GM23248 (cell line): ENCODE measurements around the gene SLC35G6. TPM values are rescaled to one million over a fixed set of nuclear protein-coding genes. Genes with fewer than 3 reads are reported as not detected.

ENCODE experiments used
- DNase-seq: peaks from one replicate; pipeline ENCODE4 v3.0.0-alpha.2; 2015
- H2AFZ ChIP-seq: fragments of 200-600 bp; sonication (generic); 2 replicates; pipeline ENCODE4 v1.6.1; 2016; ENCODE audit warnings: antibody characterized with exemption
- H3F3A ChIP-seq: fragments of 200-600 bp; sonication (generic); 2 replicates; pipeline ENCODE4 v1.6.1; 2016; ENCODE audit warnings: mild to moderate bottlenecking, antibody characterized with exemption, mixed run types; ENCODE audit not compliant: insufficient read depth
- H3K27ac ChIP-seq: fragments of 200-600 bp; sonication (generic); 2 replicates; pipeline ENCODE4 v1.5.1; 2016; ENCODE audit warnings: mild to moderate bottlenecking
- H3K27me3 ChIP-seq: fragments of 200-600 bp; sonication (generic); replicated peaks from 2 replicates; pipeline ENCODE4 v1.6.1; 2016; ENCODE audit warnings: mild to moderate bottlenecking; ENCODE audit not compliant: insufficient read depth
- H3K36me3 ChIP-seq: fragments of 200-600 bp; sonication (generic); 2 replicates; pipeline ENCODE4 v1.6.1; 2016; ENCODE audit warnings: low read depth, mild to moderate bottlenecking
- H3K4me1 ChIP-seq: fragments of 200-600 bp; sonication (generic); 2 replicates; pipeline ENCODE4 v1.6.1; 2016; ENCODE audit warnings: mild to moderate bottlenecking; ENCODE audit not compliant: insufficient read depth
- H3K4me2 ChIP-seq: fragments of 200-600 bp; sonication (generic); one replicate; pipeline ENCODE4 v1.6.1; 2016; ENCODE audit warnings: mild to moderate bottlenecking; ENCODE audit not compliant: unreplicated experiment
- H3K4me3 ChIP-seq: fragments of 200-600 bp; sonication (generic); 2 replicates; pipeline ENCODE4 v1.5.1; 2016; ENCODE audit warnings: mild to moderate bottlenecking
- H3K79me2 ChIP-seq: fragments of 200-600 bp; sonication (generic); 2 replicates; pipeline ENCODE4 v1.6.1; 2016; ENCODE audit warnings: mild to moderate bottlenecking; ENCODE audit not compliant: insufficient read depth
- H3K9ac ChIP-seq: fragments of 200-600 bp; sonication (generic); 2 replicates; pipeline ENCODE4 v1.6.1; 2016; ENCODE audit warnings: mild to moderate bottlenecking
- H3K9me2 ChIP-seq: fragments of 200-600 bp; sonication (generic); 2 replicates; pipeline ENCODE4 v1.6.1; 2016; ENCODE audit warnings: mixed run types, mild to moderate bottlenecking, moderate library complexity; ENCODE audit not compliant: insufficient read depth
- H3K9me3 ChIP-seq: fragments of 200-600 bp; sonication (generic); one replicate; pipeline ENCODE4 v1.6.1; 2017; ENCODE audit warnings: low read depth
- H4K20me1 ChIP-seq: fragments of 200-600 bp; sonication (generic); 2 replicates; pipeline ENCODE4 v1.6.0; 2016; ENCODE audit not compliant: insufficient read depth
- EZH2 ChIP-seq: fragments of 200-600 bp; sonication (generic); IDR thresholded peaks from 2 replicates; pipeline ENCODE4 v1.6.1; 2018; ENCODE audit warnings: antibody characterized with exemption, mild to moderate bottlenecking; ENCODE audit not compliant: insufficient read depth, poor library complexity, severe bottlenecking
- EZH2phosphoT487 ChIP-seq: fragments of 200-600 bp; sonication (generic); IDR thresholded peaks from 2 replicates; pipeline ENCODE4 v1.6.1; 2018; ENCODE audit warnings: antibody characterized with exemption, moderate library complexity, mild to moderate bottlenecking, low read depth; ENCODE audit not compliant: insufficient read depth
- WGBS, 2 experiments: methylation state at CpG; one replicate each; pipeline ENCODE4 v1.1.6; 2015 to 2017; ENCODE audit warnings: low lambda C conversion rate in 2 of 2, low coverage in 1 of 2; ENCODE audit errors: missing lambda C conversion rate in 2 of 2; 5-methylcytosine and 5-hydroxymethylcytosine counted together
- in situ Hi-C: fragments of 300-500 bp; cut with MboI; formaldehyde crosslinking; loops from 2 replicates; pipeline ENCODE4 v1.15.0; 2020
- polyA plus RNA-seq: library from polyadenylated mRNA; unstranded; fragments of >200 nt; fragmentation: Nextera tagmentation; extraction: Ambion mirVana; gene quantifications from 2 replicates; pipeline ENCODE4 v1.2.1, GENCODE V29; 2016
- total RNA-seq: library from RNA; depleted of rRNA; stranded (reverse); fragments of >200 nt; shearing (Covaris generic); gene quantifications from 2 replicates; pipeline ENCODE4 v1.2.3, GENCODE V29; 2014

Gene SLC35G6
- total and polyA plus RNA-seq, 2 experiments from 2014 or later = 0.14 TPM; not detected in 1

DNA sequence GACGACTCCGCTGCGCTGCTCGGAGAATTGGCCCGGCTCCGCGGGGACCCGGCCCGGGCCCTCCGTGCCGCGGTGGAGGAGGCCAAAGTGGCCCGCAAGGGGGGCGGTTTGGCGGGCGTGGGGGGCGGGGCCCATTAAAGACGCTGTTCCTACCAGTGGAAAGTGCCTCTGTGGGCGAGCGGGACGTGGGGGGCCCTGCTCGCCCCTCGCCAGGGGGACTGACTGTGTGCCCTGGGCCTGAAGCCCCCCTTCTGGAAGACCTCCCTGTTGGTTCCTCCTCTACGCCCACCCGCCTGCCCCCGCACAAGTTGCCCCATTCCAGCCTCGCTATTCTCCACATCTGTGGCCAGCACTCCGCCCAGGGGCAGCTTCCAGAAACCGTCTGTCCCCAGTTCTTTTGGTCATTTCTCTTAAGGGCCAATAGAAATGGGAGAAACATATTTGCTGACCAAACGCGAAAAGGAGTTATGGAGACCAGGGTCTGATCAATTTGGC is 43.8 kb upstream of the SLC35G6 start:
- 14 to 19% methylated on average over 17 to 22 of the region's 31 CpGs for WGBS, 2 experiments
- Histone ChIP-seq H3F3A (no peaks in the 10 kb centered on the region), H3K4me3 (peak overlapping the region; percentile 79), H3K9ac (no peak overlapping the region), H3K9me2 (no peaks in the 10 kb centered on the region), H3K4me2 (peak overlapping the region; percentile 48), H4K20me1 (no peaks in the 10 kb centered on the region), H2AFZ (no peak overlapping the region; the same call in none of the 2 replicates), H3K9me3 (no peaks in the 10 kb centered on the region), H3K27ac (no peak overlapping the region), H3K36me3 (no peaks in the 10 kb centered on the region), H3K4me1 (peaks cover 11% of the 10 kb centered on the region), H3K27me3 (peaks cover 32% of the 10 kb centered on the region; the same call in 1 of the 2 replicates), H3K79me2 (no peaks in the 10 kb centered on the region)
- TF ChIP-seq EZH2phosphoT487 (no peak), EZH2 (no peak)
- in situ Hi-C loops = no loop called here
- no peak for DNase-seq

DNA sequence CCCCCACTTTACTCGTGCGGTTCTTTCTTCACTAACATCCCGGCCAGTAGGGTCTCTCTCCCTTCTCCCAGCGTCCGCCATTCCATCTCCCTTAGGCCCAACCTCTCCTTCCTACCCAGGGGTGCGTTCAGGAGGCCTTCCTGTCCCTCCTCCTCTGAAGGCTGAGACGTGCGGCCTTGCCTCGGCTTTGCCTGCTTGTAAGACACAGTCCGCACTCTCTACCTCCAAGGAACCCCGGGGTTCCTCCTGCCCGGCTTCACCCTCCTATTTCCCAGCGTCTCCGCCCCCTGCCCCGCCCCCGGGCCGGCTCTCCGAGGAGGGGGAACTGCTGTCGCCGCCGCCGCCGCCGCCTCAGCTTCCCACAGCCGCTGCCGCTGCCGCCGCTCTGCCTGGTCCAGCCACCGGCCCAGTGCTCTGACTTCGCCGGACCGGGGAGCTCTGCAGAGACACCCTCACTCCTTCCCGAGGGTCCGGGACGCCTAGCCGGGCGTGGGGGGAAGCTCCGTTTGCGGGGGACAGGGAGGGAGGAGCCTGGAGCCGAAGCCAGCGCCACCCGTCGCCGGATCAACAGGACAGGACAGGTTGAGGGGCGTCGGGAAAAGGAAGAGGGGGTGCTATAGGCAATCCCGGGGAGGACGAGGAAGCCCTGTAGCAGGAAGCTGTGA is 43.2 kb upstream of the SLC35G6 start:
- H3F3A ChIP-seq = no peaks in the 10 kb centered on the region
- H2AFZ ChIP-seq = no peak overlapping the region
- in situ Hi-C loops = no loop called here
- no peak overlapping the region for H3K4me3 ChIP-seq
- no peaks in the 10 kb centered on the region for H3K79me2 ChIP-seq
- no peaks in the 10 kb centered on the region for H3K9me3 ChIP-seq
- peaks cover 11% of the 10 kb centered on the region for H3K4me1 ChIP-seq
- H3K27me3 ChIP-seq = peaks cover 32% of the 10 kb centered on the region; the same call in 1 of the 2 replicates
- no peak overlapping the region for H3K27ac ChIP-seq
- DNase-seq = peak; percentile 40
- WGBS, 2 experiments = 12 to 20% methylated on average over 25 to 46 of the region's 48 CpGs
- peak overlapping the region; percentile 25 for H3K4me2 ChIP-seq
- H3K9ac ChIP-seq = no peak overlapping the region
- H3K9me2 ChIP-seq = no peaks in the 10 kb centered on the region
- no peaks in the 10 kb centered on the region for H4K20me1 ChIP-seq
- TF ChIP-seq EZH2phosphoT487 = no peak; the same call in 1 of the 2 replicates
- TF ChIP-seq EZH2 = no peak
- no peaks in the 10 kb centered on the region for H3K36me3 ChIP-seq

DNA sequence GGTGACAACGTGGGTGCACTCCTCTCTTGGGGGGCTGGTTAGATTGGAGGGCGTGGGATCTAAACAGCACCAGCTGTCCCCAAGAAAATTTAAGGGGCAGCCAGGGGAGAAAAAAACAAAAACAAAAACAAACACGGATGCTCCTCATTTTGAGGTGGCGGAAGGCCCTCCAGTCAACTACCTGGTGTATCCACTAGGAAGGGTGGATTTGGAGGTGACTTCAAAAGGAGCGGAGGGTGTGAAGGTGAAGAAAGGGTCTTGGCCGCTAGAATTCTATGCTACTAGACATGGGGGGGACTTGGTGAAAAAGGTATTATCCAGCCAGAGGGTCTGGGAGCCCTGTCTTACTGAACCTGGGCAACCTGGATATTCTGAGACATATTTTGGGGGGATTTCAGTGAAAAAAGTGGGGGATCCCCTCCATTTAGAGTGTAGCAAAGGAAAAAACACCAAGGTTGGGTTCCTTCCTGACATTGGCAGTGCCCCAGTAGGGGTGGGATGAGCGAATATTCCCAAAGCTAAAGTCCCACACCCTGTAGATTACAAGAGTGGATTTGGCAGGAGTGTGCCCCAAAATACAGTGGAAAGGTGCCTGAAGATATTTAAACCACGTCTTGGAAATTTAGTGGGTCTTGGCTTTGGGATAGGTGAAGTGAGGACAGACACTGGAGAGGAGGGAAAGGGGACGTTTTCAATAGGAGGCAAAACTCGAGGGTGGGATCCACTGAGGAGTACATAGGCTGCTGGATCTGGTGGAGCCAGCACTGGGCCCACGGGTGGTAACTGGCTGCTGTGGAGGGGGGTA is 42.4 kb upstream of the SLC35G6 start:
- peaks cover 12% of the 10 kb centered on the region for H3K4me1 ChIP-seq
- H3K27ac ChIP-seq = no peak overlapping the region
- TF ChIP-seq EZH2phosphoT487 = no peak
- peak; percentile 67 for TF ChIP-seq EZH2
- H3K27me3 ChIP-seq = peaks cover 32% of the 10 kb centered on the region; the same call in 1 of the 2 replicates
- H3K4me2 ChIP-seq = no peak overlapping the region
- H3K9me3 ChIP-seq = no peaks in the 10 kb centered on the region
- H3K36me3 ChIP-seq = no peaks in the 10 kb centered on the region
- H3K4me3 ChIP-seq = no peak overlapping the region
- WGBS, 2 experiments = 52 to 57% methylated on average over 11 of the region's 11 CpGs
- H3K9me2 ChIP-seq = no peaks in the 10 kb centered on the region
- DNase-seq = no peak
- H3K79me2 ChIP-seq = no peaks in the 10 kb centered on the region
- no peaks in the 10 kb centered on the region for H4K20me1 ChIP-seq
- peaks cover 4% of the 10 kb centered on the region; the same call in 1 of the 2 replicates for H3F3A ChIP-seq
- no peak overlapping the region for H2AFZ ChIP-seq
- in situ Hi-C loops = no loop called here
- H3K9ac ChIP-seq = no peak overlapping the region

DNA sequence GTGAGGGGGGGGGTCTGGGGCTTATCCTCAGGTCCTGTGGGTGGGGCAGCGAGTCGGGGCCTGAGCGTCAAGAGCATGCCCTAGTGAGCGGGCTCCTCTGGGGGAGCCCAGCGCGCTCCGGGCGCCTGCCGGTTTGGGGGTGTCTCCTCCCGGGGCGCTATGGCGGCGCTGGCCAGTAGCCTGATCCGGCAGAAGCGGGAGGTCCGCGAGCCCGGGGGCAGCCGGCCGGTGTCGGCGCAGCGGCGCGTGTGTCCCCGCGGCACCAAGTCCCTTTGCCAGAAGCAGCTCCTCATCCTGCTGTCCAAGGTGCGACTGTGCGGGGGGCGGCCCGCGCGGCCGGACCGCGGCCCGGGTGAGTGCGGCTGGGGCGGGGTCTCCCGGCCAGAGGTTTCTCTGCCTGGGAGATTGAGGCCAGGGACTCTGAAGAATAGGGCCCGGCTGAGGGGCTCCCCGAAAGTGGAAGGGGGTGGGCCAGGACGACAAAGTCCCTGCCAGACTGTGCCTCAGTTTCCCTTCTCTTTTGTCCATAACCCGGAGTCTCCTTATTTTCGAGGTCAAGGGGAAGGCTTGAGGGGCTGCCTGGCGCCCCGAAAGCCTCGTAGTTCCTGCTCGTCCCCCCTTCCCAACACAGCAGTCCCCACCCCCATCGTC is 41.7 kb upstream of the SLC35G6 start, which contains the start of gene FGF11:
FGF11 (plus strand) TSS at position 51 of the 651 bp plus-strand sequence; CDS start at position 160, 109 bp downstream.
- H3K9ac ChIP-seq = no peak within 1 kb of the TSS
- no peaks in the 10 kb centered on the region for H4K20me1 ChIP-seq
- DNase-seq = peak; percentile 19
- 3 to 8% methylated on average over 31 to 41 of the region's 50 CpGs for whole genome bisulfite sequencing, 2 experiments
- H3K79me2 ChIP-seq = no peaks in the 10 kb centered on the region
- H3F3A ChIP-seq = peaks cover 10% of the 10 kb centered on the region
- peak within 1 kb of the TSS; percentile 48 for H3K4me2 ChIP-seq
- H3K27me3 ChIP-seq = peaks cover 32% of the 10 kb centered on the region; the same call in 1 of the 2 replicates
- H3K4me1 ChIP-seq = peaks cover 16% of the 10 kb centered on the region
- H3K9me2 ChIP-seq = no peaks in the 10 kb centered on the region
- no peaks in the 10 kb centered on the region for H3K36me3 ChIP-seq
- H2AFZ ChIP-seq = no peak within 1 kb of the TSS
- H3K4me3 ChIP-seq = peak within 1 kb of the TSS; percentile 46
- TF ChIP-seq EZH2 (peak; percentile 86), EZH2phosphoT487 (0 out of 2 replicates have a peak, but pooled peaks have one; percentile 72)
- in situ Hi-C loops = no loop called here
- H3K27ac ChIP-seq = no peak within 1 kb of the TSS
- H3K9me3 ChIP-seq = no peaks in the 10 kb centered on the region
